ENCODE measurements around the gene KCNMA1.

DNA sequence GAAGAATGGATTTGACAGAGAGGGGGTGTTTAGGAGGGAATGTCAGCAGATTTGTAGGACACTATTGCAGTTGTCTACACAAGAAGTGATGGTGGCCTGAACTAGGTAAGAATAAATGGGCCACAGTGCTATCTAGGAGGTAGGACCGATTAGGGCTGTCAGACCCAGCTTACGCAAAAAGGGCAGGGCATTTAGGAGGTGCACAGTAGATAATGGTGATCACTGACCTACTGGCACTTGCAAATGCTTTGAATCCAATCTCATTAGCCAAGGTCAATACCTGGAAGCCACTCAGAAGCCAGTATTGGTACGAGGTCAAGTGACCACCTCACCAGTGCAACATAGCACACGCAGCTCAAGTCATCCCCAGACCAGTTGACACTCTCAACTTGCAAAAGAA lies 330.9 kb downstream of the KCNMA1 start:
- TF ChIP-seq, protein P1, sequence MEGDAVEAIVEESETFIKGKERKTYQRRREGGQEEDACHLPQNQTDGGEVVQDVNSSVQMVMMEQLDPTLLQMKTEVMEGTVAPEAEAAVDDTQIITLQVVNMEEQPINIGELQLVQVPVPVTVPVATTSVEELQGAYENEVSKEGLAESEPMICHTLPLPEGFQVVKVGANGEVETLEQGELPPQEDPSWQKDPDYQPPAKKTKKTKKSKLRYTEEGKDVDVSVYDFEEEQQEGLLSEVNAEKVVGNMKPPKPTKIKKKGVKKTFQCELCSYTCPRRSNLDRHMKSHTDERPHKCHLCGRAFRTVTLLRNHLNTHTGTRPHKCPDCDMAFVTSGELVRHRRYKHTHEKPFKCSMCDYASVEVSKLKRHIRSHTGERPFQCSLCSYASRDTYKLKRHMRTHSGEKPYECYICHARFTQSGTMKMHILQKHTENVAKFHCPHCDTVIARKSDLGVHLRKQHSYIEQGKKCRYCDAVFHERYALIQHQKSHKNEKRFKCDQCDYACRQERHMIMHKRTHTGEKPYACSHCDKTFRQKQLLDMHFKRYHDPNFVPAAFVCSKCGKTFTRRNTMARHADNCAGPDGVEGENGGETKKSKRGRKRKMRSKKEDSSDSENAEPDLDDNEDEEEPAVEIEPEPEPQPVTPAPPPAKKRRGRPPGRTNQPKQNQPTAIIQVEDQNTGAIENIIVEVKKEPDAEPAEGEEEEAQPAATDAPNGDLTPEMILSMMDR (IDR thresholded peaks at IDR 0.05) = no peak
- TF ChIP-seq POLR2AphosphoS5 (IDR thresholded peaks at IDR 0.05) (no peak), POLR2A (IDR thresholded peaks at IDR 0.05) (no peak)
